Ishikawa (cell line): ENCODE data around the gene TMC5.

Source experiments
- CEBPB ChIP-seq: IDR thresholded peaks from 2 replicates; pipeline ENCODE4 v1.6.1; 2012
- CREB1 ChIP-seq: IDR thresholded peaks from 2 replicates; pipeline ENCODE4 v1.6.1; 2012; ENCODE audit warnings: low read depth
- EGR1 ChIP-seq: IDR thresholded peaks from 2 replicates; pipeline ENCODE4 v1.6.1; 2012
- EP300 ChIP-seq: IDR thresholded peaks from 2 replicates; pipeline ENCODE4 v1.6.1; 2012; ENCODE audit warnings: borderline replicate concordance
- FOXM1 ChIP-seq: IDR thresholded peaks from 2 replicates; pipeline ENCODE4 v1.6.1; 2012; ENCODE audit warnings: low read depth, borderline replicate concordance
- NFIC ChIP-seq: IDR thresholded peaks from 2 replicates; pipeline ENCODE4 v1.6.1; 2012
- RAD21 ChIP-seq: IDR thresholded peaks from 2 replicates; pipeline ENCODE4 v1.6.1; 2012; ENCODE audit warnings: low read depth
- TAF1 ChIP-seq: IDR thresholded peaks from 2 replicates; pipeline ENCODE4 v1.6.1; 2012; ENCODE audit warnings: low read depth, mild to moderate bottlenecking
- TCF12 ChIP-seq: IDR thresholded peaks from 2 replicates; pipeline ENCODE4 v1.6.1; 2012; ENCODE audit warnings: low read depth
- TEAD4 ChIP-seq: IDR thresholded peaks from 2 replicates; pipeline ENCODE4 v1.6.1; 2012
- YY1 ChIP-seq: IDR thresholded peaks from 2 replicates; pipeline ENCODE4 v1.6.1; 2012; ENCODE audit warnings: low read depth
- ZBTB7A ChIP-seq: IDR thresholded peaks from 2 replicates; pipeline ENCODE4 v1.6.1; 2012; ENCODE audit warnings: low read depth
- TF ChIP-seq, protein P1 (sequence below): IDR thresholded peaks from 2 replicates; pipeline ENCODE4 v1.6.1; 2012
- TF ChIP-seq, protein P2 (sequence below): IDR thresholded peaks from 2 replicates; pipeline ENCODE4 v1.6.1; 2012
- TF ChIP-seq, protein P3 (sequence below): IDR thresholded peaks from 2 replicates; pipeline ENCODE4 v1.6.1; 2012; ENCODE audit warnings: low read depth, mild to moderate bottlenecking

TMC5 gene

DNA sequence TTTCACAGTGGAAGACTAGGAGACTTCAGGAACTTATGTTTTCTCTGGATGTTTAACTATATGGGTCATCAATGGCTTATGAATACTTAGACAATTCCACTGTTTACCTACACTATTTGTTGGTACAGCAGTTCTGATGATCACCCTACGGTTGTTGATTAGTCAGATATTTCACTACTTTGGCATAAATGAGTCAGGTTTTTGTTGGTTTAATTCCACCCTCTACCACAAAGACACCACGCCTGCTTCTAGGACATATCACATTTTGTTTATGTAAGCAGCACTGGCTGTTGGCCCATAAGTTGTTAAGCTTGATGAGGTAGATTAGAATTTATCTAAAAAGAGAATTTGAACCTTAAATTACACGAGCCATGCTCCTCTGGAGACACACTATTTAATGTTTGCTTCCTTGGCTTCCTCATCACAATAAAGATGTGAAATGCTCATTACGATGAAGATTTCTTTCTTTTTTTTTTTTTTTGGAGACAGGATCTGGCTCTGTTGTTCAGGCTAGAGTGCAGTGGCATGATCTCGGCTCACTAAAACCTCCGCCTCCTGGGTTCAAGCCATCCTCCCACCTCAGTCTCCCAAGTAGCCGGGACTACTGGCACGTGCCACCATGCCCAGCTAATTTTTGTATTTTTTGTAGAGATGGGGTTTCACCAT is 99.9 kb downstream of the TMC5 start:
- no peak for TF ChIP-seq EGR1
- TF ChIP-seq TCF12, result no peak
- no peak for TF ChIP-seq FOXM1
- TF ChIP-seq, protein P1, sequence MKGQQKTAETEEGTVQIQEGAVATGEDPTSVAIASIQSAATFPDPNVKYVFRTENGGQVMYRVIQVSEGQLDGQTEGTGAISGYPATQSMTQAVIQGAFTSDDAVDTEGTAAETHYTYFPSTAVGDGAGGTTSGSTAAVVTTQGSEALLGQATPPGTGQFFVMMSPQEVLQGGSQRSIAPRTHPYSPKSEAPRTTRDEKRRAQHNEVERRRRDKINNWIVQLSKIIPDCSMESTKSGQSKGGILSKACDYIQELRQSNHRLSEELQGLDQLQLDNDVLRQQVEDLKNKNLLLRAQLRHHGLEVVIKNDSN, result no peak
- no peak for TF ChIP-seq CREB1
- TF ChIP-seq CEBPB, result no peak
- TF ChIP-seq RAD21, result no peak
- no peak for TF ChIP-seq TEAD4
- no peak for TF ChIP-seq EP300
- no peak for TF ChIP-seq TAF1
- no peak for TF ChIP-seq YY1
- no peak for TF ChIP-seq NFIC
- TF ChIP-seq ZBTB7A, result no peak
- TF ChIP-seq, protein P2, sequence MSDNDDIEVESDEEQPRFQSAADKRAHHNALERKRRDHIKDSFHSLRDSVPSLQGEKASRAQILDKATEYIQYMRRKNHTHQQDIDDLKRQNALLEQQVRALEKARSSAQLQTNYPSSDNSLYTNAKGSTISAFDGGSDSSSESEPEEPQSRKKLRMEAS, result no peak

DNA sequence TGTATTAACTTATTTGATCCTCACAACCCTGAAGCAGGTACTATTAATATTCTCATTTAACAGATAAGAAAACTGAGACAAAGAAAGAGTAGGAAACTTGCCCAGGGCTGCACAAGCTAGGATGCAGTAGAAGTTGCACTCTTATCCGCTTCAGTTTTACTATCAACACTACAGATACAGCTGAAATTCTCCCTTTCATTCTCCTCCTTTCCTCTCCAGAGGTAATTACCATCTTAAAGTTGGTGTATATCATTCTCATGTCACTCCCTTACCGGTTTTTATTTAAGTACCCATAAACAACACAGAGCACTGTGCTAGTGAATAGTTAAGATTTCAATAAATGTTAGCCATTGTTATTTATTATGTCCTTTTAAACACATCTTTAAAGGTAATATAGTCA is 100.7 kb downstream of the TMC5 start:
- no peak for TF ChIP-seq TEAD4
- no peak for TF ChIP-seq RAD21
- TF ChIP-seq, protein P3, sequence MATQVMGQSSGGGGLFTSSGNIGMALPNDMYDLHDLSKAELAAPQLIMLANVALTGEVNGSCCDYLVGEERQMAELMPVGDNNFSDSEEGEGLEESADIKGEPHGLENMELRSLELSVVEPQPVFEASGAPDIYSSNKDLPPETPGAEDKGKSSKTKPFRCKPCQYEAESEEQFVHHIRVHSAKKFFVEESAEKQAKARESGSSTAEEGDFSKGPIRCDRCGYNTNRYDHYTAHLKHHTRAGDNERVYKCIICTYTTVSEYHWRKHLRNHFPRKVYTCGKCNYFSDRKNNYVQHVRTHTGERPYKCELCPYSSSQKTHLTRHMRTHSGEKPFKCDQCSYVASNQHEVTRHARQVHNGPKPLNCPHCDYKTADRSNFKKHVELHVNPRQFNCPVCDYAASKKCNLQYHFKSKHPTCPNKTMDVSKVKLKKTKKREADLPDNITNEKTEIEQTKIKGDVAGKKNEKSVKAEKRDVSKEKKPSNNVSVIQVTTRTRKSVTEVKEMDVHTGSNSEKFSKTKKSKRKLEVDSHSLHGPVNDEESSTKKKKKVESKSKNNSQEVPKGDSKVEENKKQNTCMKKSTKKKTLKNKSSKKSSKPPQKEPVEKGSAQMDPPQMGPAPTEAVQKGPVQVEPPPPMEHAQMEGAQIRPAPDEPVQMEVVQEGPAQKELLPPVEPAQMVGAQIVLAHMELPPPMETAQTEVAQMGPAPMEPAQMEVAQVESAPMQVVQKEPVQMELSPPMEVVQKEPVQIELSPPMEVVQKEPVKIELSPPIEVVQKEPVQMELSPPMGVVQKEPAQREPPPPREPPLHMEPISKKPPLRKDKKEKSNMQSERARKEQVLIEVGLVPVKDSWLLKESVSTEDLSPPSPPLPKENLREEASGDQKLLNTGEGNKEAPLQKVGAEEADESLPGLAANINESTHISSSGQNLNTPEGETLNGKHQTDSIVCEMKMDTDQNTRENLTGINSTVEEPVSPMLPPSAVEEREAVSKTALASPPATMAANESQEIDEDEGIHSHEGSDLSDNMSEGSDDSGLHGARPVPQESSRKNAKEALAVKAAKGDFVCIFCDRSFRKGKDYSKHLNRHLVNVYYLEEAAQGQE, result no peak
- no peak for TF ChIP-seq EP300
- TF ChIP-seq CREB1, result no peak
- TF ChIP-seq, protein P1, result no peak
- no peak for TF ChIP-seq EGR1
- no peak for TF ChIP-seq CEBPB
- TF ChIP-seq NFIC, result no peak
- TF ChIP-seq YY1, result no peak
- TF ChIP-seq FOXM1, result no peak
- no peak for TF ChIP-seq ZBTB7A
- TF ChIP-seq, protein P2, result no peak
- no peak for TF ChIP-seq TAF1
- TF ChIP-seq TCF12, result no peak

DNA sequence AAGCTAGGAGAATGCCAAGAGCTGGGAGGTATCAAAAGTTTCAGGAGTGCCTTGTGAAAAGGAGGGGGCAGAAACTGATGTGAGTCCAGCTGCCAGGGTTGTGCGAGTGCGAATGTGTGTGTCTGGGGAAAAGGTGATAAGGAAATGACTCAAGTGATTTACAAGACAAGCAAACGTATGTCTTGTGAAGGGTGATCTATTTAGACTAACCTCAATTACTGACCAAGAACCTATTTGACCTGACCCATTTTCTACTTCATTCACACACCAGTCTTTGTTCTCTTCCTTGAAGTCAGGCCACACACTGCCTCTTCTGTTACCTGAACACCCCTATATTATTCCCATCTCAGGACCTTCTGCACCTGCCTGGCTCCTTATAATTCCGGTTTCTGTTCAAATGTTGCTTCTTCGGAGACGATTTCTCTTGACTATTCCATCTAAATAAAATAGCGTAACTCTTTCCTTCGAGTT is 103.2 kb downstream of the TMC5 start:
- TF ChIP-seq CREB1 (no peak), ZBTB7A (no peak), YY1 (no peak), TCF12 (no peak), EGR1 (no peak), FOXM1 (no peak), TEAD4 (no peak), RAD21 (no peak)
- TF ChIP-seq, protein P1, result no peak

DNA sequence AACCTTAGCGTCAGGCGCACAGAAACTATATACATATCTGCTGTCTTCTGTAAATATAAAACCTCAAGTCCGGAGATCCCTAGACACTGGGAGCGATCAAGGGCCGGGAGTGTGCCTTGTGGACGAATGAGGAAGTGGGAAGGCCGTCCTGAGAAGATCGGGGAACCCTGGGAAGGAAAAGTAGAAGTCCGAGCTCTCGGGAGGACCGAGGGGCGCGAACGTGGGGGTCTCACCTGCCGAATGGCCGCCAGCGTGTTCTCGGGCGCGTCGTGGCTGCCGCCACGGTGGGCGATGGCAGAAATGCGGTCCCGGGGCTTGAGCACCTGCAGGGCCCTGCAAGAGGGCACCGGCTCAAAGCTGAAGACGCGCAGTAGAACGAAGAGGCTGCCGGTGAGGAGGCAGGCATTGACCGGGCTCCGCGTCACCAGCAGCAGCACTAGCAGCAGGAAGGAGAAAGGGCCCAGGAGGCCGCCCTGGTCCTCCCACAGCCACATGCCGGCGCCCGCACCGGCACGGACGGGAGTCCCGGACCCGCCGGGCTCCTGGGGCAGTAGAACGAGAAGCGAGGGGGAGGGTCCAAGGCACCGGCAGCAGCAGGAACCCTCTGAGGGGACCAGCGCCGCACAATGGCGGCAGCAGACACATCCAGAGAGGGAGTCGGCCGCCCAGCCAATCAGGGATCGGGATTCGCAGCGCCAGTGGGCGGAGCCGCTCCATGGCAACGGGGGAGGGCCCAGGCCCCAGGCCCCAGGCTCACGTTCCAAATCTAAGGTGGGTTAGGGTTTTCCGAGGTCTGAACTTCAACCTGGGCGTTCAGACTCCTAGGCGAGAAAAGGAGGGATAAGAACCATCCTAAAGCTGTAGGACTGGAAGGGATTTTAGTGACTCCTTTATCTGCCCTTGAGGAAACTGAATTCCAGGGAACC is 104.1 kb downstream of the TMC5 start, which contains the start of gene GDE1:
Gene GDE1, minus strand, starts transcription at position 628 of the 926 bp plus-strand sequence. Its CDS starts 134 bp downstream, at position 494.
- TF ChIP-seq, protein P2, result peak; percentile 5; the same call in 1 of the 2 replicates
- peak; percentile 90 for TF ChIP-seq YY1
- 0 out of 2 replicates have a peak, but pooled peaks have one; percentile 62 for TF ChIP-seq ZBTB7A
- TF ChIP-seq CEBPB, result no peak
- peak; percentile 16; the same call in 1 of the 2 replicates for TF ChIP-seq TCF12
- peak; percentile 48; the same call in 1 of the 2 replicates for TF ChIP-seq EGR1
- TF ChIP-seq TAF1, result peak; percentile 75; the same call in 1 of the 2 replicates
- TF ChIP-seq NFIC, result no peak
- TF ChIP-seq, protein P1, result no peak
- TF ChIP-seq RAD21, result no peak

DNA sequence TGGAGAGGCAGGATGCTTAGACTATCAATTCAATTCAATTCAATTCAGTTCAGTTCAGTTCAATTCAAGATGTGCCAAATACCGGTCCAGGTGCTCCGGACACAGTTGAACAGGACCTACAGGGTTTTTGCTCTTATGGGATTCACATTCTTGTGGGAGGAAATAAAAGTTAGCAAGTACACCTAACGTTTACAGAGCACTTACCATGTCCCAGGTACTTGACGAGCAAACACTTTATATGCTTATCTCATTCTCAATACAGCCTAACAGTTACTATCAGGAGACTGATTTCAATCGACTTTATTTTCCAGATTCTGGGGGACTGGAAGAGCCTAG is 104.7 kb downstream of the TMC5 start:
- TF ChIP-seq, protein P3, result no peak
- TF ChIP-seq RAD21 (no peak), TCF12 (no peak), YY1 (no peak), CEBPB (no peak), NFIC (no peak), CREB1 (no peak), FOXM1 (no peak), EP300 (no peak), EGR1 (no peak), ZBTB7A (no peak), TAF1 (no peak; the same call in 1 of the 2 replicates), TEAD4 (no peak)
- TF ChIP-seq, protein P2, result no peak
- TF ChIP-seq, protein P1, result no peak
